ENCODE results near the gene BAD. TPM values are rescaled to one million over a fixed set of nuclear protein-coding genes. Genes with fewer than 3 reads are reported as not detected.
A peak's percentile ranks its signal among the peaks of the same experiment; 100 is the strongest.

Gene BAD
- total and polyA plus RNA-seq, 2 of the 13 experiments (the other 11 are each of a cell fraction or from before 2014, with no cell fraction given), result 17.9 to 28.5 TPM

GRCh38 chr11:64230171-64230984 is 54.1 kb downstream of the BAD start, which contains the start of gene DNAJC4 (continued):
- TF ChIP-seq, protein P1, sequence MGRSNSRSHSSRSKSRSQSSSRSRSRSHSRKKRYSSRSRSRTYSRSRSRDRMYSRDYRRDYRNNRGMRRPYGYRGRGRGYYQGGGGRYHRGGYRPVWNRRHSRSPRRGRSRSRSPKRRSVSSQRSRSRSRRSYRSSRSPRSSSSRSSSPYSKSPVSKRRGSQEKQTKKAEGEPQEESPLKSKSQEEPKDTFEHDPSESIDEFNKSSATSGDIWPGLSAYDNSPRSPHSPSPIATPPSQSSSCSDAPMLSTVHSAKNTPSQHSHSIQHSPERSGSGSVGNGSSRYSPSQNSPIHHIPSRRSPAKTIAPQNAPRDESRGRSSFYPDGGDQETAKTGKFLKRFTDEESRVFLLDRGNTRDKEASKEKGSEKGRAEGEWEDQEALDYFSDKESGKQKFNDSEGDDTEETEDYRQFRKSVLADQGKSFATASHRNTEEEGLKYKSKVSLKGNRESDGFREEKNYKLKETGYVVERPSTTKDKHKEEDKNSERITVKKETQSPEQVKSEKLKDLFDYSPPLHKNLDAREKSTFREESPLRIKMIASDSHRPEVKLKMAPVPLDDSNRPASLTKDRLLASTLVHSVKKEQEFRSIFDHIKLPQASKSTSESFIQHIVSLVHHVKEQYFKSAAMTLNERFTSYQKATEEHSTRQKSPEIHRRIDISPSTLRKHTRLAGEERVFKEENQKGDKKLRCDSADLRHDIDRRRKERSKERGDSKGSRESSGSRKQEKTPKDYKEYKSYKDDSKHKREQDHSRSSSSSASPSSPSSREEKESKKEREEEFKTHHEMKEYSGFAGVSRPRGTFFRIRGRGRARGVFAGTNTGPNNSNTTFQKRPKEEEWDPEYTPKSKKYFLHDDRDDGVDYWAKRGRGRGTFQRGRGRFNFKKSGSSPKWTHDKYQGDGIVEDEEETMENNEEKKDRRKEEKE (IDR thresholded peaks at IDR 0.05), result no peak
- TF ChIP-seq NFIC (IDR thresholded peaks at IDR 0.05; ENCODE audit: low read length) (no peak), HDAC2 (CRISPR knock-in tag; IDR thresholded peaks at IDR 0.05) (no peak), RAD51 (IDR thresholded peaks at IDR 0.05; ENCODE audit: borderline replicate concordance) (no peak), ZBTB39 (CRISPR knock-in tag; IDR thresholded peaks at IDR 0.05) (0 out of 2 replicates have a peak, but pooled peaks have one; percentile 52), KLF9 (CRISPR knock-in tag; IDR thresholded peaks at IDR 0.05; ENCODE audit: low read depth) (0 out of 2 replicates have a peak, but pooled peaks have one; percentile 10), TCF7 (IDR thresholded peaks at IDR 0.05; ENCODE audit: low read depth) (no peak), REPIN1 (CRISPR knock-in tag; IDR thresholded peaks at IDR 0.05; ENCODE audit: borderline replicate concordance, low read depth) (0 out of 2 replicates have a peak, but pooled peaks have one; percentile 53), PLSCR1 (CRISPR knock-in tag; IDR thresholded peaks at IDR 0.05; ENCODE audit: borderline replicate concordance) (no peak), GABPA (IDR thresholded peaks at IDR 0.05; ENCODE audit: low read depth, low read length) (no peak), GABPA (CRISPR knock-in tag; IDR thresholded peaks at IDR 0.05; ENCODE audit: low read depth) (peak; percentile 79), BRCA1 (CRISPR knock-in tag; IDR thresholded peaks at IDR 0.05) (no peak), SKI (IDR thresholded peaks at IDR 0.05; ENCODE audit: partially characterized antibody) (peak; percentile 25), KDM2A (CRISPR knock-in tag; IDR thresholded peaks at IDR 0.05; ENCODE audit: borderline replicate concordance, low read depth) (peak; percentile 92), SMYD3 (CRISPR knock-in tag; IDR thresholded peaks at IDR 0.05) (peak; percentile 60; the same call in 1 of the 2 replicates), ZNF225 (CRISPR knock-in tag; IDR thresholded peaks at IDR 0.05) (no peak), RXRA (CRISPR knock-in tag; IDR thresholded peaks at IDR 0.05) (no peak)
- TF ChIP-seq, protein P2, sequence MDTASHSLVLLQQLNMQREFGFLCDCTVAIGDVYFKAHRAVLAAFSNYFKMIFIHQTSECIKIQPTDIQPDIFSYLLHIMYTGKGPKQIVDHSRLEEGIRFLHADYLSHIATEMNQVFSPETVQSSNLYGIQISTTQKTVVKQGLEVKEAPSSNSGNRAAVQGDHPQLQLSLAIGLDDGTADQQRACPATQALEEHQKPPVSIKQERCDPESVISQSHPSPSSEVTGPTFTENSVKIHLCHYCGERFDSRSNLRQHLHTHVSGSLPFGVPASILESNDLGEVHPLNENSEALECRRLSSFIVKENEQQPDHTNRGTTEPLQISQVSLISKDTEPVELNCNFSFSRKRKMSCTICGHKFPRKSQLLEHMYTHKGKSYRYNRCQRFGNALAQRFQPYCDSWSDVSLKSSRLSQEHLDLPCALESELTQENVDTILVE (CRISPR knock-in tag; IDR thresholded peaks at IDR 0.05), result no peak
- TF ChIP-seq, protein P3, sequence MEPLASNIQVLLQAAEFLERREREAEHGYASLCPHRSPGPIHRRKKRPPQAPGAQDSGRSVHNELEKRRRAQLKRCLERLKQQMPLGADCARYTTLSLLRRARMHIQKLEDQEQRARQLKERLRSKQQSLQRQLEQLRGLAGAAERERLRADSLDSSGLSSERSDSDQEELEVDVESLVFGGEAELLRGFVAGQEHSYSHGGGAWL (CRISPR knock-in tag; IDR thresholded peaks at IDR 0.05), result no peak; the same call in 1 of the 2 replicates
- TF ChIP-seq, protein P4, sequence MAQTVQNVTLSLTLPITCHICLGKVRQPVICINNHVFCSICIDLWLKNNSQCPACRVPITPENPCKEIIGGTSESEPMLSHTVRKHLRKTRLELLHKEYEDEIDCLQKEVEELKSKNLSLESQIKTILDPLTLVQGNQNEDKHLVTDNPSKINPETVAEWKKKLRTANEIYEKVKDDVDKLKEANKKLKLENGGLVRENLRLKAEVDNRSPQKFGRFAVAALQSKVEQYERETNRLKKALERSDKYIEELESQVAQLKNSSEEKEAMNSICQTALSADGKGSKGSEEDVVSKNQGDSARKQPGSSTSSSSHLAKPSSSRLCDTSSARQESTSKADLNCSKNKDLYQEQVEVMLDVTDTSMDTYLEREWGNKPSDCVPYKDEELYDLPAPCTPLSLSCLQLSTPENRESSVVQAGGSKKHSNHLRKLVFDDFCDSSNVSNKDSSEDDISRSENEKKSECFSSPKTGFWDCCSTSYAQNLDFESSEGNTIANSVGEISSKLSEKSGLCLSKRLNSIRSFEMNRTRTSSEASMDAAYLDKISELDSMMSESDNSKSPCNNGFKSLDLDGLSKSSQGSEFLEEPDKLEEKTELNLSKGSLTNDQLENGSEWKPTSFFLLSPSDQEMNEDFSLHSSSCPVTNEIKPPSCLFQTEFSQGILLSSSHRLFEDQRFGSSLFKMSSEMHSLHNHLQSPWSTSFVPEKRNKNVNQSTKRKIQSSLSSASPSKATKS (CRISPR knock-in tag; IDR thresholded peaks at IDR 0.05), result no peak
